Measurements from ENCODE around the gene VPS54.

VPS54 gene

GRCh38 chr2:63898839-63899238, 120.4 kb downstream of the VPS54 start:
- DNase-seq (ENCODE audit: low read depth), result no peak

DNA sequence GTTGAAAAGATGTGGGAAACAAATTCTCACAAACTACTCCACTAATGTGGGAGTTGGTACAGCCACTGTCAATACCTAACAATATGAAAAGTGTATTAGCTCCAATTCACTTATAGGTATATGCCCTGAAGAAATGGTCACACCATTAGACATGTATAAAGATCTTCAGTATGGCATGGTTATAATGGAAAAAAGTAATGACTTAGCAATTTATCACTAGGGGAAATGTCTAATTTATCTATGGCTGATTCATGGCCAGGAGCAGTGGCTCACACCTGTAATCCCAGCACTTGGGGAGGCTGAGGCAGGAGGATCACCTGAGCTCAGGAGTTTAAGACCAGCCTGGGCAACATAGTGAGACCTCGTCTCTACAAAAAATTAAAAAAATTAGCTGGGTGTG, 125.1 kb downstream of the VPS54 start:
- no peak for DNase-seq (ENCODE audit: low read depth)

DNA sequence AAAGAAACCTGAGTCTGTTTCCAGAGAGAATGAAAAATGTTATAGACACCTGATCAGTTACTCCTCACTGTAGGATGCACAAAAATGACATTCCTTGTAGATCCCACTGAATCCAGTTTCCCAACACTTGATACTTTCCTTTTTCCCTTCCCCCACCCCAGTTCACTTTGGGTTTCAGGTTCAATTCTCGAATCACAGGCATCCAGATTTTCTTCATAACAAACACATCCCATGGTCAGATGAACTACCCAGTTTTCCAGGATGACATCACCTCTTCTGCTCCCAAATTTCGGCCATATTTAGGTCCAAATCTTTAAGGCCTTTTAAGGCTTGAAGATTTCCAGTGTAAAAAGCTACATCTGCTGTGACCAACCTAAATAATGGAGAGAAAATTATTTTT, 126.1 kb downstream of the VPS54 start:
- no peak for DNase-seq (ENCODE audit: low read depth)

- DNase-seq (ENCODE audit: low read depth), result no peak
Measured at GRCh38 chr2:63891488-63892030, 127.7 kb downstream of the VPS54 start.

- DNase-seq (ENCODE audit: low read depth), result no peak
Measured at GRCh38 chr2:63890678-63891077, 128.6 kb downstream of the VPS54 start.

DNA sequence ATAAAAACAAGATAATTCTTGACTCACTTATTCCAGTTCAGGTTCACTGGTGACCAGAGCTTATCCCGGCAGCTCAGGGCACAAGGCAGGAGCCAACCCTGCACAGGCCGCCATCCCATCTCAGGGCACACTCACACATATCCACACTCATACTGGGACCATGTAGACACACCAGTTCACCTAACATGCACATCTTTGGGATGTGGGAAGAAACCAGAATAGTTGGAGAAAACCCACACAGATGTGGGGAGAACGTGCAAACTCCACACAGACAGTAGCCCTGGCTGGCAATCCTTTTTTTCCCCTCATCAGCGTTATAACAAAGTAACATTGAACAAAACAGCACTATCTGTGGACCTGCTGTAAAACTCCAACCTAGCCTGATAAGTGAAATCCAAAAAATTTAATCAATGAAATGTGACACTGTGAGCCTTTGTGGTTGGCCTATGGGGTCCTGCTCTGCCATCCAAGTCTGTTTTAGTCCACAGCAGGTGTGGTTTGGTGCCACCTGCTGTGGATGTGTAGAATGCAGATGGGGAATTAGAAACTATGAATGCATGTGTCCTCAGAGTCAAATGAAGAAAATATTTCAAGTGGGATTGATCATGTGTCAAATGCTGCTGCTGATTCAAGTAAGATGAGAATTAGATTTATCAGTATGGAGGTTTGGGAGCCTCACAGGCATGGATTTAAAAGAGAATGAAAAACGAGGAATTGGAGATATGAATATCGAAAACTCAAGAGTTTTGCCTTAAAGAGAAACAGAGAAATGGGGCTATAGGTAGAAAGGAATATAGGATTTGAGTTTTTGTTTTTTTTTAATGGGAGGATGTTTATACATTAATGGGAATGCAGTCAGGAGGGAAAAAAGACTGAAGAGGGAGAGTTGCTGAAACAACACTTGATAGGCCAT, 130.5 kb downstream of the VPS54 start:
- peak; percentile 11 for DNase-seq (ENCODE audit: low read depth)

DNA sequence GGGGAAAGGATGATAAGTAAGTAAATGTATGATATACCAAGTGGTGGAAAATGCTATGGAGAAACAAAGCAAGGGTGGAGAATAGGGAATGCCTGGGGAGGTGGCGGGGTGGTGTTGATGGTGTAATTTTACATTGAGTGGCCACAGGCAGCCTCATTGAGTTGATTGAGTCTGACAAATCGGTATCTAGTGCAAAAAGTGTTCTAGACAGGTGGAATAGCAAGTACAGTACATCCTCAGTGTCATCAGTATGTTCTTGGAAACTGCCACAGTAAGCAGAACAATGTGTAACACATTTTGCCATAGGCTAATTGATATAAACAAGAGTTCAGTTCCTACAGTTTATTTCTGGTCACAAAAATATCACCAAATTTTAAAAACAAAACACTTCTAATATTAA, 131.2 kb downstream of the VPS54 start:
- DNase-seq (ENCODE audit: low read depth), result no peak

- DNase-seq (ENCODE audit: low read depth), result no peak
Measured at GRCh38 chr2:63886445-63886844, 132.8 kb downstream of the VPS54 start.

GRCh38 chr2:63882395-63883105, 136.7 kb downstream of the VPS54 start:
- no peak for DNase-seq (ENCODE audit: low read depth)

DNA sequence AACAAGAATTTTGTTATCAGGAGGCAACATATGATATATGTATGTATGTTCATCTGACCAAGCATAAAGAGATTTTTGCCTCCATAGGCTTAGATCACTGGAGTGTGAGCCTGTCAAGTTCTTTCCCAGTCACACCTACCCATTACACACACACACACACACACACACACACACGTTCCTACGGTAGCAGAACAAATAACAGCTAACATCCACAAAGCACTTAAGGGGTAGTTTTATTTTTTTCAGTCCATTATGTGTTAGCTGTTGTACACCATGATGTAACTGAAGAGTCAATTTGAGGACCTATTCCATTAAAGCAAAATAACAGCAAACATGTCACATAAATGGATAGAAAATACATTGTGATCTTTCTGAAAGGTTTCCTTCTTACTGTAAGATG, 138.0 kb downstream of the VPS54 start:
- no peak for DNase-seq (ENCODE audit: low read depth)

DNA sequence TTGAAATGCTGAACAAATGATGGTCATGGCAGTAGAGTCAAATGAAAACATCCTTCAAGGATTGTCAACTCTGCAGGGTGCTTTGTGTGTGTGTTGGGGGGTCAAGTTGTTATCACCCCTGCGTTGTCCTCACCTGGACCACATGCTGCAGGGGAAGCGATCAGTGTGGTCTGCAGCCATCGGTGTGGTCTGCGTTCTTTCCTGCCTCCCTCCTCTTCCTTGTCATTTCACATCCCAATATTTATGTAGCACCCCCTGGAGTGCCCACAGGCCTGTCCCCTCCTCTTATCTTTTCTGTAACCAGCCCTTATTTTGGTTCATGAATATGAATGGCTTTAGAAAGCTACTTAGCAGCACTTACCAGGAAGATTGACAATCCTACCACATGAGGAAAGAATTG, 138.6 kb downstream of the VPS54 start:
- DNase-seq (ENCODE audit: low read depth), result no peak

GRCh38 chr2:63879876-63880433, 139.3 kb downstream of the VPS54 start:
- DNase-seq (ENCODE audit: low read depth), result no peak

DNA sequence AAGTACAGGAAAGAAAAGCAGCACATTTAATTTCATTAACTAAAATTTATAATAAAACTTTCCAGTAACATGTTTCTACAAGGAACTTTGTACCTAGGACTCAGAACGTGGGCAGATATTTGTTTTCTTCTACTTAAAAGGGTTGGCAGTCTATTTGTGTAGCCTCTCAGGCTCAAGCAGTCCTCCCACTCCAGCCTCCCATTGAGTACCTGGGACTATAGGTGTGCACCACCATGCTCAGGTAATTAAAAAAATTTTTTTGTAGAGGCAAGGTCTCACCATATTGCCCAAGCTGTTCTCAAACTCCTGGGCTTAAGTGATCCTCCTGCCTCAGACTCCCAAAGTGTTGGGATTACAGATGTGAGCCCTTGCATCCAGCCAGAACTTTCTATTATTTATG, 140.7 kb downstream of the VPS54 start:
- DNase-seq (ENCODE audit: low read depth), result no peak

GRCh38 chr2:63876311-63876710, 142.9 kb downstream of the VPS54 start:
- no peak for DNase-seq (ENCODE audit: low read depth)

DNA sequence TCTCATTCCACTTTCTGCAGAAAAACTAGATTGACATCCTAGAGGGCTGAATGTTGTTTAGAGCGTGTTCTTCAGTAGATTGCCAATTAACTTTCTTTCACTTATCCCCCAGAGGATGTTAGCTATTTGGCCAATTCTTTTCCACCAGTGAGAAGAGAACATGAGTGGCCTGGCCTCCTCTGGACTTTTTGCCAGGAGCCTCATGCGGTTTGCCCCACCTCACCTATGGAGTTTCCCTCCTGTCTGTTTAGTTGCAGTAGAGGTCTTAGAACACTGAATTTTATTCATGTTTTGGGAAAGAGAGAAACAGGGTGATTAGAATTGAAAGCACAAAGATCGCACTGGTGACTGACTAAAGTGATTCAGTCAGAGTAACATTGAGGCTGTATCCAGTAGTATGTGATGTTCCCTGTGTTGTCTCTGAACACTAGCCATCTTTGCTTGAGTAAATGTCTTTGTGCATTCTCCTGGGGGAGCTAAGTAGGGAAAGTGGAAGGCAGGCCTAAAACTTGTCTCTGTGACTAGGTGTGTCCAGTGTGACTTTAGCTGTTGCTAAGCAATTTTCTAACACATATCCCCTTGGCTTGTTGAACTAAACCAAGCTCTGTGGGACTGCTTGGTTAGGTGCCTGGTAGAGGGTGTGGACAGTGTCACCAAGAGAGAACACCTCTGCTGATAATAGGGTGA, 143.5 kb downstream of the VPS54 start:
- no peak for DNase-seq (ENCODE audit: low read depth)

DNA sequence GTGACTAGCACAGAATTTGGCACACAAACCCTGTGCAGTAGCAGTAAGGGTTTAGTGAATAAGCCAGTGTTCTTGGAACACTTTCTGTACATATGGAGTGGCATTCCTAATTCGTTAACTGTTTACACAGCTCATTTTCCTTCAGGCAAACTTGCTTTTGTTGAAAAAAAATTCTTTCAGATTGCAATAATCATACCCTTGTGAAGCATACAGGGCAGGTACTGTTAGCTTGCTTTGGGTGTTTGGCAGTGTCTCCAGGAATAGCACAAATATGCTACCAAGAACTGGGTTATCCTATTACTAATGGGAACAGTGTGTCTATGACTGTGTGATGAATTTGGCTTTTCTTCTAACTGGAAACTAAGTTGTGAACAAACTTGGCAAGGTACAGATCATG, 144.1 kb downstream of the VPS54 start:
- peak; percentile 20 for DNase-seq (ENCODE audit: low read depth)

GRCh38 chr2:63874204-63875130, 144.8 kb downstream of the VPS54 start:
- DNase-seq (ENCODE audit: low read depth), result no peak

- DNase-seq (ENCODE audit: low read depth), result no peak
Measured at GRCh38 chr2:63872571-63873328, 146.5 kb downstream of the VPS54 start.

- no peak for DNase-seq (ENCODE audit: low read depth)
Measured at GRCh38 chr2:63871864-63872263, 147.4 kb downstream of the VPS54 start.

GRCh38 chr2:63870679-63871078, 148.5 kb downstream of the VPS54 start:
- no peak for DNase-seq (ENCODE audit: low read depth)

Measured in GM04504 (cell line).